Hematopoietic multipotent progenitor cell treated with erythropoietin and hydrocortisone succinate and interleukin-3 and kit ligand, for 4 days (in vitro differentiated cells): ENCODE measurements around the gene LDLRAD1.
"Not testable (repeated sequence)": the region's sequence is repeated elsewhere in the genome, so short reads cannot be mapped to it uniquely, and the experiment has no call there.

Experiments
- DNase-seq: peaks from one replicate; pipeline ENCODE4 v3.0.0-alpha.2; 2015

The LDLRAD1 gene

DNA sequence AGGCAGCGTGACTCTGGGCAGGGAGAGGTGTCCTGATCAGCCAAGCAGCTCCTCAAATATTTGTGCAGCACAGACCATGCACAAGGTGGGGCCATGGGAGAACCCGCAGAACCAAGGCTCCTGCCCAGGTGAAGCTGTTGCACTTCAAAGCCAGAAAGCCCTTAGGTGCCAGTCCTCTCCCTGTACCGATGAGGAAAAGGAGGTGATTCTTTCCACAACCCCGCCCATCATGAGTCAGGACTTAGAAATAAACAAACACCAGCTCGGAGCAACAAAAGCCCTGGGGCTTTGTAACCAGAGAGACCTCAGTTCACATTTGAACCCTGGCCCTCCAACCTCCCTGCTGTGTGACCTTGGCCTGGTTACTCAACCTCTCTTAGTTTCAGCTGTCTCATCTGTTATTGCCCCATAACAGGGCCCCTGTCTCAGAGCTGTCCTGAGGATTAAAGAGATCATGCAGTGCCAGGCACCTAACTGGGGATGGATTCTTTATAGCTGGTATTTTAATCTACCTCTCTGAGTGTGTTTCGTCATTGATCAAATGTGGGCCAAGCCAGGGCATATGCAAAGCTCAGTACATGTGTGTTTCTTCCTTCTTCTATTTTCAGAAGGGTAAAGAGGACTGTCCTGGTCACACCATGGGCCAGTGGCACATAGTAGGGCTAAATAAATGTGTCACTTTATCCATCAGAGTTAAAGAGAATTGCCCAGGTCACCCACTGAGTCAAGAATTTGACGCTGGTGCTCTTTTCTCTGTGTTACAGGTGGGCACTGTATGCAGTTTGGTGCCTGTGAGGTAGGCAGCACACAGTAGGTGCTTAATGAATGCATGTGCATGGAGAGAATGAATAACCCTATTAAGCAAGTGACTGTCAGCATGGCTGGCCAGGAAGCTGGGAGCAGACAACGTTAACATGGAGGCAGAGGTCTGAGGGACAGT, 1.4 kb downstream of the LDLRAD1 start:
- no peak for DNase-seq

- no peak for DNase-seq
These were observed 3.9 kb downstream of the LDLRAD1 start for GRCh38 chr1:54014009-54014629.

DNA sequence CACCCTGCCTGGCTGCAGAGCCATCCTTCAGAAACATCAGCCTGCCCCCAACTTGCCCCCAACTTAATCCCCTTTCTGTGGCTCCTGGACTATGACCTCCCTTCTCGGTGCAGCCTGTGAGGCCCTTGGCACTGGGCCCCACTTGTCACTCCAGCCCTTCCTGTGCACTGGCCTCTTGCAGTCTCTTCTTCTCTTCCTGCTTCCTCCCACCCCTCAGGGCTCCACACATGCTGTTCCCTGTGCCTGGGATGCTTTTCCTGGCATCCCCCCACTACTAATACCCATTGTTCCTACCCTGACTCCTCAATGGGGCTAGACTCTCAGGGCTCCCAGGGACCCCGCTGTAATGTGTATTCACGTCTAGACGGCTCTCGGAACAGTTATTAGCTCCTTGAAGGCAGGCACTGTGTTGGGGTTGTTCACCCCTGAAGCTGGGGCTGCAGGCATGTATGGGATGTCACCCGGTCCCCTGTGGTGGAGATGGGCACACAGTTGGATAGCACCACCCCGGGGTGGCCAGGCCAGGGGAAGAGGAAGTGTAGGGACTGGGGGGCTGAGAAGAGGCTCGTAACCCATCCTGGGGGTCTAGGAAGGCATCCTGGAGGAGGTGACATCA, 4.5 kb downstream of the LDLRAD1 start:
- DNase-seq = no peak

GRCh38 chr1:54012863-54013262, 5.1 kb downstream of the LDLRAD1 start:
- DNase-seq = no peak

- no peak for DNase-seq
These were observed 6.0 kb downstream of the LDLRAD1 start for GRCh38 chr1:54012008-54012325.

- DNase-seq = no peak
These were observed 6.5 kb downstream of the LDLRAD1 start for GRCh38 chr1:54011316-54012007.

GRCh38 chr1:54010415-54011117, 7.4 kb downstream of the LDLRAD1 start:
- DNase-seq = no peak

DNA sequence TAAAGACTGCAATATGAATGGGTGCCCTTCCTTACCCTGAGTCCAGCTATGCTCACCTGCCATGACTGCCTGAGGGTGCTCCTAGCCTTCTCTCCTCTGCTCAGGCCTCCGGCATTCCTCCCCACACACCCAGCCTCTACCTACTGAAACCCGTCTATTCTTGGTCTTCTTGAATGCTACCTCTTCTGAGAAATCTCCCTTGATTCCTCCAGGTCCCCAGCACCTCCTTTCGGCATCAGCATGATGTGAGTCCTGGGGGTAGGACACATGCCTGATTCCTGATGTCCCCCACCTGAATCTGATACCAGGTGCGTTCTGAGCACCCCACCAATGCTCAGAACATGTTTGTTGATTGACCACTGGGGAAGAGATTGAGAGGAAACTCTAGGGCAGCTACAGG, 8.6 kb downstream of the LDLRAD1 start:
- no peak for DNase-seq

- no peak for DNase-seq
These were observed 9.1 kb downstream of the LDLRAD1 start for GRCh38 chr1:54008876-54009275.

DNA sequence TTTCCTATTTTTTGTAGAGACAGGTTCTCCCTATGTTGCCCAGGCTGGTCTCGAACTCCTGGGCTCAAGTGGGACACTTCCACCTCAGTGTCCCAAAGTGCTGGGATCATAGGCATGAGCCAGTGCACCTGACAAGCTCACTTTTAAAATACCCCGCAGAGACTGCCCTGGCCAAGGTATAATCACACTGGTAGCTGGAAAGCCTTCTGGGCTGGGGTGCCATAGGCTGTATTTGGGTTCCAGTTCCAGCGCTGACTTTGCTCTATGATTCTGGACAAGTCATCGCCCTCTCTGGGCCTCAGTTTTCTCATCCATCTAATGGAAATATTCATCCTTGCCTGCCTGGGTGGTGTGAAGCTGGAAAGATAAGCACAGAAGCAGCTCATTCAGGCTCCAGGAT, 10.4 kb downstream of the LDLRAD1 start:
- no peak for DNase-seq

DNA sequence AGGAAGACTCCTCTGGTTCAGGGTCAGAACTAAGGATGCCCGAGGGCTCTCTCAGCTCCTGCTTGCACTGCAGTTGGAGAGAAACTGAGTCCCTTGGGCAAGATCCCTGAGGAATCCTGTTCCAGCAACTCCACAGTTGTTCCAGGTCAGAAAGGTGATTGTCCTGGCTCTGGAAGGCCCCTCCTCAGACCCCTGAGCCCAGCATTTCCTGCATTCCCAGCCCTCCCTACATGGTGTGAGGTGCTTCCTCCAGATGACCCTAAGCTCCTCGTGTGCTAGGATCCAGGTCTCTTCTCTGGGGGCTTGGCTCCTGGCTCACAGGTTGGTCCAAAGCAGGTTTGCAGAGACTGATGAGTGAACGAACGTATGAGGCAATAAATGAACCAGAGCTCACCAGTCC, 11.5 kb downstream of the LDLRAD1 start:
- no peak for DNase-seq

DNA sequence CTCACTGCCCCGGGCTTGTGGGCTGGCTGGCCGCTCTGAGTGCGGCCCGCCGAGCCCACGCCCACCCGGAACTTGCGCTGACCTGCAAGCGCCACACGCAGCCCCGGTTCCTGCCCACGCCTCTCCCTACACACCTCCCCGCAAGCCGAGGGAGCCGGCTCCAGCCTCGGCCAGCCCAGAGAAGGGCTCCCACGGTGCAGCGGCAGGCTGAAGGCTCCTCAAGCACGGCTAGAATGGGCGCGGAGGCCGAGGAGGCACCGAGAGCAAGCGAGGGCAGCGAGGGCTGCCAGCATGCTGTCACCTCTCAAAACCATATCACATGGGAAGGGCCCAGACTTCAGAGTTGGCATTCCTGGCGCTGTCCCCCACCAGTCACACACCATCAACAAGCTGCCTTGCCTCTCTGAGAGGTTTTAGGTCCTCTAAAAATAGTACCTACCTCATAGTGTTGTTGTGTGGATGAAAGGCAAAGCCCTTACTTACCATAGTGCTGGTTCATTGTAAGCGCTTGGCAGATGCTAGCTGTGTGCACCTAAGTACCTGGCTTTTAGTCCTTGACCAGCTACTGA, 13.4 kb downstream of the LDLRAD1 start:
- DNase-seq = no peak

DNA sequence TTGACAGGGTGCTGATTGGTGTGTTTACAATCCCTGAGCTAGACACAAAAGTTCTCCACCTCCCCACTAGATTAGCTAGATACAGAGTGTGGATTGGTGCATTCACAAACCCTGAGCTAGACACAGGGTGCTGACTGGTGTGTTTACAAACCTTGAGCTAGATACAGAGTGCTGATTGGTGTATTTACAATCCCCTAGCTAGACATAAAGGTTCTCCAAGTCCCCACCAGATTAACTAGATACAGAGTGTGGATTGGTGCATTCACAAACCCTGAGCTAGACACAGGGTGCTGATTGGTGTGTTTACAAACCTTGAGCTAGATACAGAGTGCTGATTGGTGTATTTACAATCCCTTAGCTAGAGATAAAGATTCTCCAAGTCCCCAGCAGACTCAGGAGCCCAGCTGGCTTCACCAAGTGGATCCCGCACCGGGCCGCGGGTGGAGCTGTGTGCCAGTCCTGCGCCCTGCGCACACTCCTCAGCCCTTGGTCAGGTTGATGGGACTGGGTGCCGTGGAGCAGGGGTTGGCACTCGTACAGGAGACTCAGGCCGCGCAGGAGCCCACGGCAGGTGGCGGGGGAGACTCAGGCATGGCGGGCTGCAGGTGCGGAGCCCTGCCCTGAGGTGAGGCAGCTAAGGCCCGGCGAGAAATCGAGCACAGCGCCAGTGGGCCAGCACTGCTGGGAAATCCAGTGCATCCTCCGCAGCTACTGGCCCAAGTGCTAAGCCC, 14.1 kb downstream of the LDLRAD1 start:
- DNase-seq = not testable (repeated sequence)

DNA sequence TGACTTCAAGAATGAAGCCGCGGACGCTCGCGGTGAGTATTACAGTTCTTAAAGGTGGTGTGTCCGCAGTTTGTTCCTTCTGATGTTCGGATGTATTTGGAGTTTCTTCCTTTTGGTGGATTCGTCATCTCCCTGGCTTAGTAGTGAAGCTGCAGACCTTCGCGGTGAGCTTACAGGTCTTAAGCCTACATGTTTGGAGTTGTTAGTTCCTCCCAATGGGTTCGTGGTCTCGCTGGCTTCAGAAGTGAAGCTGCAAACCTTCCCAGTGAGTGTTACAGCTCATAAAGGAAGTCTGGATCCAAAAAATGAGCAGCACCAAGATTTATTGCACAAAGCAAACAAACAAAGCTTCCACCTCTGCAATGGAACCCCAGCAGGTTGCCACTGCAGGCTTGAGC, 14.7 kb downstream of the LDLRAD1 start:
- DNase-seq = no peak

DNA sequence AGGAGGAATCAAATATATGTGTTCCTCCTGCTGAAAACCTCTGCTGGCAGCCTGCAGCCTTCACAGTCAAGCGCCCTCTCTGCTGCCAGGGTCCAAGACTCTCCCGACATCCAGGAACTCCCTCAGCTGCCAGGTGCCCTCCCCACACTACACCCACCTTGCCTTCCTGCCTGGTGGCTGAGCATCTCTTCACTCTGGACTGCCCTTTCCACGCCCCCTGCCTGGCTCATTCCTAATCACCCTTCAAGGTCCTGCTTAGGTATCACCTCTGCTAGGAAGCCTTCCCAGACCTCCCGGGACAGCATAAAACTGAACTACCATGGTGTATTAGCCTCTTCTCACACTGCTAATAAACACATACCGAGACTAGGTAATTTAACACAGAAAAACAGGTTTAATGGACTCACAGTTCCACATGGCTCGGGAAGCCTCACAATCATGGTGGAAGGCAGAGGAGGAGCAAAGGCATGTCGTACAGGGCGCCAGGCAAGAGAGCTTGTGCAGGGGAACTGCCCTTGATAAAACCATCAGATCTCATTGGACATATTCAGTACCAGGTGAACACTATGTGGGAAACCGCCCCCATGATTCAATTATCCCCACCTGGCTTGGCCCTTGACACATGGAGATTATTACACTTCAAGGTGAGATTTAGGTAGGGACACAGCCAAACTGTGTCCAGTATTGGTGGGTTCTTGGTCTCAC, 15.3 kb downstream of the LDLRAD1 start:
- no peak for DNase-seq

GRCh38 chr1:54001591-54001990, 16.4 kb downstream of the LDLRAD1 start:
- no peak for DNase-seq

- DNase-seq = no peak
These were observed 18.1 kb downstream of the LDLRAD1 start for GRCh38 chr1:53999920-54000319.

DNA sequence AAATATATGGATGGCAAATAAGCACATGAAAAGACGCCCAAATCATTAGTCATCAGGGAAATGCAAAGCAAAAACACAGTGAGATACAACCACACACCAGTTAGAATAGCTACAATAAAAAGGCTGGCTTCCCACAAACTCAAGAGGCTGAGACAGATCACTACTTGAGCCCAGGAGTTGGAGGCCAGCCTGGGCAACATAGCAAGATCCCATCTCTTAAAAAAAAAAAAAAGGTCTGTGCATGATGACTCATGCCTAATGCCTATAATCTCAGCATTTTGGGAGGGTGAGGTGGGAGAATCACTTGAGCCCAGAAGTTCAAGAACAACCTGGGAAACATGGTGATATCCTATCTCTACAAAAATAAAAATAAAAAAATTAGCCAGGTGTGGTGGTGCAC, 19.8 kb downstream of the LDLRAD1 start:
- DNase-seq = no peak

- DNase-seq = no peak
These were observed 22.3 kb downstream of the LDLRAD1 start for GRCh38 chr1:53995683-53996082.

GRCh38 chr1:53994516-53994915, 23.5 kb downstream of the LDLRAD1 start:
- not testable (repeated sequence) for DNase-seq
